GM11168 (cell line): ENCODE results near the gene A3GALT2.
"Not testable (repeated sequence)": the region's sequence is repeated elsewhere in the genome, so short reads cannot be mapped to it uniquely, and the experiment has no call there.

ENCODE experiments used
- in situ Hi-C: fragments of 300-500 bp; cut with MboI; formaldehyde crosslinking; loops from one replicate; pipeline ENCODE4 v1.12.0; 2022; ENCODE audit warnings: low sequenced_read_pairs; ENCODE audit not compliant: unreplicated experiment

Gene A3GALT2

GRCh38 chr1:33319186-33319948 is 1.5 kb downstream of the A3GALT2 start:
- in situ Hi-C loops, result no loop called here

- in situ Hi-C loops, result no loop called here
Measured at GRCh38 chr1:33317946-33318345, 3.0 kb downstream of the A3GALT2 start.

- in situ Hi-C loops, result no loop called here
Measured at GRCh38 chr1:33317354-33317753, 3.5 kb downstream of the A3GALT2 start.

DNA sequence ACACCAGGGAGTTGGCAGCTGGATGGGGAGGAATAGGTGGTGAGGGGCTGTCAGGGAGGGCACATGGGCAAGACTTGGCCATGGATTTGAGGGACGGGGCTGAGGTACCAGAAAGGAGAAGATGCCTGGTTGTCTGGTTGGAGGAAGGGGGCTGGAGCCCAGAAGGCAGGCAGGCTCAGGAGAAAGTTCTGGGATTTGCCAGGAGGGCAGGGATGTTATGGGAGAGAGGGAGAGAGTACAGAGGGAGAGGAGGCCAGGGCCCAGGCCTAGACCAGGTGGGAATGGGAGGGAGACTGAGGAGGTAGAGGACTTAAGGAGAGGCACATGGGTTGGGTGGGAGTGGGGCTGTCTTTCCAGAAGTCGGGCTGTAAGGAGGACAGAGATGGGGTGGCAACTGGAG is 4.3 kb downstream of the A3GALT2 start:
- in situ Hi-C loops, result no loop called here

DNA sequence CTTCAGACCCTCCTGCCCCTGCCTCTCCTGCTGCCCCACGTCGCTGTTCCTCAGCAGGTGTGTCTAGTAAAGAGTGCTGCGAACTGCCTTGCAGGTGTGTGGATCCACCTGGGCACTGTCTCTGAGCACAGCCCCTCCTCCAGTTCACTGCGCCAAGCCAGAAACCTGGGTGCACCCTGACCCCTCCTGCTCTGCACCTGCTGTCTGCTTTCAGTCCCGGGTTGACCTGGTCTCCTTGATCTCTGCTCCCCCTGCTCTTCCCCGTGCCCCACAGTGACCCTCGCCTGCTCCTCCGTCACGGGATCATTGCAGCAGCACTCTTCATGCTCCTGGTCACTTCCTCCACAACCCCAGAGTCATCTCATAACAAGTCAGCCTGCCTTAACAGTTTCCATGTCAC is 6.5 kb downstream of the A3GALT2 start:
- in situ Hi-C loops, result no loop called here

DNA sequence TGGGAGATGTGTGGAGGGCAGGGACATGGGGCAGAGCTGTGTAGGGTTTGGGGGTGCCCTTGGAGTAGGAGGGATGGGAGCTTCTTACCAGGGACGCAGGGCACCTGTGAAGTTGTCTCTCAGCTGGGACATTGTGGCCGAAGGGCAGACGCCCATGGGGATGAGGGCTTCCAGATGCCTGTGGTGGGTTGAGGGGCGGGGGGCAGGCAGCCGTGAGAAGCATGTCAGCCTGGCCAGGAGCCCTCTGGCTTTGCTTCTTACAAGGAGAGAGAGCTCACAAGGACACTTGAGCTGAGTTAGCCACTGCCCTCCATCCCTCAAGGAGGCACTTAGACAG is 8.5 kb downstream of the A3GALT2 start:
- in situ Hi-C loops, result no loop called here

DNA sequence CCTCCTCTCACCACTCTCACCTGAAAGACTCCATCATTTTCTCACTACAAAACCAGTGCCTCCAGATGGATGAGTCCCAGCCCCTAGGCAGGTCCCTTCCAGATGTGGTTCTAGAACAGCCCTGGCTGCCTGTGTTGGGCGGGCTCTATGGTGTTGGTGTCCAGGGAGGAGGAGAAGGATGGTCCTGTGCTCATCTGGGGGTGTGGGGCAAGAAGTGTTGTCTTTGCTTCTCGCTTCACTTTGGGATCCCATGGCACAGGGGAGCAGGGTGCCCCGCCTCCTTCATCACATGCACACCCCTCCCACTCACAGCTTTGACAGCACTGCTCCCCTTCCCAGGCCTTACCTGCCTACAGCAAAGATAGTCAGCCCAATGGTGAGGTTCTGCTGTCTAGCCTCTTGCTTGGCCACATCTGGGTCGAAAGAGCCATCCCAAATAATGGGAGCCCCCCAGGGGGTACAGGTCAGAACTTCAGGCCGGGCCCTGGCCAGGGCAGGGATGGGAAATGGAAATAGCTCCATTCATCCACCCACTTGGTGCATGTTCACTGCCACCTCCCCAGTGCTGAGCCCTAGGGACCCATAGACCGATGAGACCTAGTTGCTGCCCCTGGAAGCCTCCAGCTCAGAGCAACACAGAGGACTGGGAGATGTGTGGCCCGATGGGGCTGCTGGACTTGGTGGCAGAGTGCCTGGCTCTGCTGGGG is 9.0 kb downstream of the A3GALT2 start:
- in situ Hi-C loops, result no loop called here

DNA sequence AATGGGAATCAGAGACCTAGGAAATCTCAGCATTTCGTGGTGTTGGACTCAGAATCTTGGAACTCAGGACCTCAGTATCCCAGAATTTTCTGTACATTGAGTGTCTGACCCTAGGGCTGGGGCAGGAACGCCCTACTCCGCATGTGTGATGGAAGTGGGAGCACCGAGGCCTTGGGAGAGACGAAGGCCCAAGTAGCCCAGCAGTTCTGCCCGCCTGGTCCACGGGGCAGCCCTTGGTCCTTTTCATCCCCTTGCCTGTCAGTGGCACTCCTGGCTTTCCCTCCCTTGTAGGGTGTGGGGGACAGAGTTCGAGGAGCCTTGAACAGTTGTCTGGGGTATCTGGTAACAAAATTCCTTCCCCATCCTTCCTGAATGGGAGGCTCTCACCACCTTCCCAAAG is 10.2 kb downstream of the A3GALT2 start:
- in situ Hi-C loops, result no loop called here

- in situ Hi-C loops, result not testable (repeated sequence)
Measured at GRCh38 chr1:33309351-33309750, 11.5 kb downstream of the A3GALT2 start.

GRCh38 chr1:33307494-33307864 is 13.4 kb downstream of the A3GALT2 start:
- in situ Hi-C loops, result no loop called here

DNA sequence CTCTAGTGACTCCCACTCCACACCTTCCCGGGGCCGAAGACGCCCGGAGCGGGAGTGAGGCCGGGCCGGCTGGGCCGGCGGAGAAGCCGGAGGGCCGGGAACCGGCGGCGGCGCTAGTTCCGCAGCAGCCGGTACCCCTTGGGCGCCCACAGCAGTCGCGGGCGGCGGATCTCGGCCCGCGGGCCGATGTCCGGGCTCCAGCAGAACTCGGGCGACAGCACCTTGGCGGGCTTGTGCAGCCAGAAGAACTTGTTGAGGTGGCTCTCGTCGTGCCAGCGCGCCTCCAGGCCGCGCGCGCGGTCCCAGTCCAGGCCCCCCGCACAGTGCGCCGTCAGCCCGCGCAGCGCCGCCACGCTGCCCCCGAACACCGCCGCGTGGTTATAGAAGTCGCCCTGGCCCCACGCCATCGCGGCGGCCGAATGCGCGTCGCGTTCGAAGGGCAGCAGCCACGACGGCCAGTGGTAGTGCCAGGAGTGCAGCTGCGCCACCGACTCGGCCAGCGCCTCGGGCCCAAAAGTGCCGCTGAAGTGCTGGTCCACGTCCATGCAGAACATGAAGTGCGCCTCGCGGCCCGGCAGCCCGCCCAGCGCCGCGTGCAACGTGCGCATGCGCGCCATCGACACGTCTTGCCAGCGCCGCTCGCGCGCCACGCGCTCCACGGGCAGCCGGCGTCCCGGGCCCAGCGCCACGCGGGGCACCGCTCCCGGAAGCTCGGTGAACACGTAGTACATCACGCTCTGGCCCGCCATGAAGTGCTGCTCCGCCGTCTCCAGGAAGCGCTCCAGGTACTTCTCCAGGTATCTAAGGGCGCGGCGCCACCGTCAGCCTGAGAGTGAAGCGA is 14.0 kb downstream of the A3GALT2 start:
- in situ Hi-C loops, result no loop called here

GRCh38 chr1:33305816-33306652 is 14.9 kb downstream of the A3GALT2 start:
- in situ Hi-C loops, result no loop called here

DNA sequence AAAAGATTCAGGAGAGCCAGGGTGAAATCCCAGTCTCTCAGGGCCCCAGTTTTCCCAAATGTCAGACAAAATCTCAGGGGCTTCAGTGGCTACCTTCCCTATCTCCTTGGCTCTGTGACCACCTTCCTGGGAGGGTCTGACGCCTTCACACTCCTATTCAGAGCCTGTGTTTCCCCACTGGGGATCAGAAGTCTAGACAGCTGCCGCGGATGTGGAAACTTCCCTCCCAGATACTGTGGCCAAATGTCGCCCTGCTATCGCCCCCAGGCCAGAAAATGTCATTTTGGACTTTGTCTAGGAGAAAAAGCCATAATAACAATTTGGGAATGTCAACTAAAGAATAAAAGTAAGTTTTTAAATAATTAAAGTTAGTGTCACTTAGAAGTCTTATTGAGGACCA is 15.9 kb downstream of the A3GALT2 start:
- in situ Hi-C loops, result no loop called here

- in situ Hi-C loops, result no loop called here
Measured at GRCh38 chr1:33302325-33302724, 18.6 kb downstream of the A3GALT2 start.

DNA sequence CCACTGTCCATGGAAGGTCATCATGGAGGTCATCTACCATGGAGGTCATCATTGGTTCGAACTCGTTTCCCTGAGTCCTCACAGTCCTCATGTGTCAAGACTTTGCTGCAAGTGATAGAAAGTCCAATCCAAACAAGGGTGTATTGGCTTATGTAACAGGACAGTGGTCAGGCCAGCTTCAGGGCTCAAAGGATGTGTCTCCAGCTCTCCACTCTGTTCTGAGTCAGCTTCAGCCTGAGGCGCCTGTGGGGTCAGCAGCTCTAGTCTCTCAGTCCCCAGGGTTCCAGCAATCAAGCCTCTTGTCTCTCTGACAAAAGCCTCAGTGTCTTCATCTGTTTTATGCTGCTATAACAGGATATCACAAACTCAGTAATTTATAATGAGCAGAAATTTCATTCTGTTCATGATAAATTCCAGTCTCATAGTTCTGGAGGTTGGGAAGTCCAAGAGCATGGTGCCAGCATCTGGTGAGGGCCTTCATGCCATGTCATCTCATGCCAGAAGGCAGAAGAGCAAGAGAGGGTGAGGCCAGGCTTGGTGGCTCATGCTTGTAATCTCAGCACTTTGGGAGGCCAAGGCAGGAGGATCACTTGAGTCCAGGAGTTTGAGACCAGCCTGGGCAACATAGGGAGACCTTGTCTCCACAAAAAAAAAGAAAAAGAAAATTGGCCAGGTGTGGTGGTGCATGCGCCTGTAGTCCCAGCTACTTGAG is 19.5 kb downstream of the A3GALT2 start:
- in situ Hi-C loops, result no loop called here

DNA sequence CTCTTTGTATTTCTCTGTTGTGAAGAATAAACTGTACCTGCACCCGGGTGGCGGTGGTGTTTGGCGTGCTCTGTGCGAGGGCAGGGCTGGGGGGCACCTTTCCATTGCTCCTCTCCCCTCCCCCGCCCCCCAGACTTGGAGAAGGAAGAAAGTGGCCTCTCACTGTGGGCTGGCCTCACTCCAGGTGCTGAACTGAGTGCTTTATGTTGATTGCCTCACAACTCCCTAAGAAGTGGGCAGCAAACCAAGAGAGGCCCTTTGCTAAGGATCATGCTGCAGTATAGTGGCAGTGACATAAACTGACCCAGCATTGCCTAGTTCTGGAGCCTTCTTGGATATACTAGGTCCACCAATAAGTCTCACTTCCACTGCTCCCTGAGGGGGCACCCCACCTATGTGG is 20.2 kb downstream of the A3GALT2 start:
- in situ Hi-C loops, result no loop called here

GRCh38 chr1:33299461-33300155 is 21.3 kb downstream of the A3GALT2 start:
- in situ Hi-C loops, result loop anchor here (25.0 kb wide), 1 partner anchor 163 kb away; the partner anchor contains the start of gene ZSCAN20

DNA sequence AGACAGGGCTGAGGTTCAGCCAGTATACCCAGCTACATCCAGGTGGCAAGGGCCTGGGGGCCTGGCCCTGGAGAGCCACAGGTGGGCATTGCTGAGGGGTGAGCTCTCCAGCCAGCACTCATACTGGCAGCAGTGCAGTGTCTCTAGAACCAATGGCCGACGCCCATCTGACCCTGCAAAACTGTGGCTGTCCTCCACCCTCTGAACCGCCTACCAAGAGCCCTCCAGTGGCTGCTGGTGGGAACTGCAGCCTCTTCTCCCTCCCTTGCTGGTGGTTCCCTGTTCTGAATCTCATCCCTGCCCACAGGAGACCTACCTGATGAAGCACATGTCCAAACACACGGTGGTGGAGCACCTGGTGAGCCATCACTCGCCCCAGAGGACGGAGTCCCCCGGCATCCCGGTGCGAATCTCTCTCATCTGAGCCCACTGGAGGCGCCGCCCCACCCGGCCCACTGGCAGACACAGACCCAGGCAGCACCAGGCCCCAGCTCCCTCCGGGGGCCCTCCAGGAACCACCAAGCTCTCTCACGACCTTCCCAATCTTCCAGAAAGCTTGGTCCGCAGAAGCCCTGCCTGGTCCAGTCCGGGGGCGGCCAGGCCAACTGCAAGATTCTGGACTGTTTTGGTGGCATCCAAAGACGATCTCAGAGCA is 22.1 kb downstream of the A3GALT2 start:
- in situ Hi-C loops, result loop anchor here (25.0 kb wide), 1 partner anchor 164 kb away; the partner anchor contains the start of gene ZSCAN20
